Loucy (cell line): ENCODE results near the gene TMEM108.

Source experiments
- CTCF ChIP-seq: fragments of 200-600 bp; sonication (generic); conservative IDR thresholded peaks from 2 replicates; pipeline ENCODE4 v1.5.1; 2014; ENCODE audit warnings: mild to moderate bottlenecking, antibody characterized with exemption, low read length
- EZH2phosphoT487 ChIP-seq: fragments of 200-600 bp; IDR thresholded peaks from 2 replicates; pipeline ENCODE4 v1.6.1; 2018; ENCODE audit warnings: antibody characterized with exemption, mild to moderate bottlenecking, moderate library complexity, borderline replicate concordance

- no peak for TF ChIP-seq CTCF
- TF ChIP-seq EZH2phosphoT487, result no peak
Observed at GRCh38 chr3:133124511-133124910, 86.3 kb downstream of the TMEM108 start.
